ENCODE data around the gene GLIPR1L1.

- TF ChIP-seq CTCF (IDR thresholded peaks at IDR 0.05) = no peak
- TF ChIP-seq POLR2A (IDR thresholded peaks at IDR 0.05) = no peak
- TF ChIP-seq POLR2AphosphoS5 (IDR thresholded peaks at IDR 0.05) = no peak
- no peak for TF ChIP-seq EP300 (IDR thresholded peaks at IDR 0.05)
Measured at GRCh38 chr12:75350413-75350812, 15.9 kb downstream of the GLIPR1L1 start.

All from gastroesophageal sphincter (tissue), 3 donors.